Frontal cortex (tissue), 4 donors: Measurements from ENCODE around the gene TANC1. TPM values are rescaled to one million over a fixed set of nuclear protein-coding genes. Genes with fewer than 3 reads are reported as not detected.

Source experiments
- DNase-seq, 2 donors: peaks; one replicate each; pipeline ENCODE4 v3.0.0; 2012; ENCODE audit warnings: low spot score in 2 of 2
- FAIRE-seq: peaks from 2 replicates; lab custom pipeline; 2012; peaks lifted over from hg19 to GRCh38; lab: Jason Lieb, UNC
- total RNA-seq: library from RNA; depleted of rRNA; stranded (reverse); fragments of >200 nt; gene quantifications from one replicate; pipeline ENCODE4 v1.2.3, GENCODE V29; 2014
- donor health status: control.
- donor health status: control.
- donor health status: control.

Gene TANC1
- total RNA-seq, 1 donor from 2014 or later: 4.1 TPM

DNA sequence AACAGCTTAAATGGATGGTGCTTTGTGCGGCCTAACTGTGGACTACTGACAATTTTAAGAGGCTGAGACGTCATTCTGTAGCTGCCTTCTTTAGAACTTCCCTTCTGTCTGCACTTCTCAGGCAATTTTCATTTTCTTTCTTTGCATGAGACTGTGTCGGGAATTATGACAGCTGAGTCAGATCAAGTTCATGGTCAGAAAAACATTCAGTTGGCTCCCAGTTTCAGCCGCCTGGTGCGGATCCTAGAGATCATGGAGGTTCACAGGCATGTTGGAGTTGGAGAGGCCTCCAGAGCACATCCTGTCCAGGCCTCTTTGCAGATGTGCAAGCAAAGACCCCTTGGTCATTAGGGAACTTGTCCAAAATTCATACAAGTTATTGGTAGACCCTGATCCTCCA is 135.0 kb downstream of the TANC1 start:
- FAIRE-seq (no peak), DNase-seq (no peak)

GRCh38 chr2:159106109-159106508 is 137.7 kb downstream of the TANC1 start:
- no peak for FAIRE-seq
- no peak for DNase-seq

DNA sequence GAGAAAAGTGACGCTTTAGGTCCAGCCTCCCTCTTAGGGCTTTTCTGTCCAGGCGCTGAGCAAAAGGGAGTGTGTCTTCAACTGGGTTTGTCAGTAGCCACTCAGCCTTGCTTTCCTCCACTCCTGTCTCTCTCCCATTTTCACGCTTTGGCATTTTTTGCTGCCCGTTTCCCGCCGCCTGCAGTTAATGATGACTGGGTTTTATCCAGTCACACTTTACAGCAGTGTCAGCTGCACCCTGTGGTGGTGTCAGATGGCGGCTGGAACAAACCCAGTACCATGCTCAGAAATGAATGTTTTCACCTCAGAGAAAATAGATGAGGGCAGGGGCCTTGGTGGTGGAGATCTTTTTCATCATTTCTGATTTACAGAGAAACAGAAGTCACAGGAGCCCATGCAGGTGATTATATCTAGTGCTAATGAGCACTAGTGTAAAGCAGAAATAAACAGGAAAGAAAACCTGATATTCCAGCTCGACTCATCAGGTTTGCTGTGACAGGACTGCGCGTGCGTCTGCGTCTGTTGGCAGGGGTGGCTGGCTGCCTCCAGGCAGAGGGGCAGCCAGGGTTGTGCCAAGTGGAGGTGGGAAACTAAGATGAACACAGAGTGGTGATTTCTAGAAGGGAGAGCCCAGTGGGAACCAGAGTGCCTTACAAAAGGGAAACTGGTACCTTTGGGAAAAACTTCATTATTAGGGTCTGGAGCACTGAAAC is 139.9 kb downstream of the TANC1 start:
- DNase-seq (no peak), FAIRE-seq (no peak)

DNA sequence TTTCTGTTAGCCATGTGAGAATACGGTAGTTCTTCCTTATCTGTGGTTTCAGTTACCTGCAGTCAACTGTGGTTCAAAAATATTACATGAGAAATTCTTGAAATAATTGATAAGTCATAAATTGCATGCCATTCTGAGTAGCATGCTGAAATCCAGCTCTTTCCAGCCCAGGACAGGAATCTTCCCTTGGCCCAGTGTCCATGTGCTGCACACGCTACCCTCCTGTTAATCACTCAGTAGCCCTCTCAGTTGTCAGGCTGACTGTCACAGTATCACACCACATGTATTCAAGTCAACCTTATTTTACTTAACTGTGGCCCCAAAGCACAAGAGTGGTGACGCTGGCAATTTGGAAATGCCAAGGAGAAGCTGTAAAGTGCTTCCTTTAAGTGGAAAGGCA is 141.1 kb downstream of the TANC1 start:
- FAIRE-seq: no peak
- no peak for DNase-seq

- FAIRE-seq: no peak
- no peak for DNase-seq
Measured at GRCh38 chr2:159110784-159111183, 142.3 kb downstream of the TANC1 start.

GRCh38 chr2:159111346-159111927 is 143.0 kb downstream of the TANC1 start:
- DNase-seq (no peak), FAIRE-seq (no peak)

DNA sequence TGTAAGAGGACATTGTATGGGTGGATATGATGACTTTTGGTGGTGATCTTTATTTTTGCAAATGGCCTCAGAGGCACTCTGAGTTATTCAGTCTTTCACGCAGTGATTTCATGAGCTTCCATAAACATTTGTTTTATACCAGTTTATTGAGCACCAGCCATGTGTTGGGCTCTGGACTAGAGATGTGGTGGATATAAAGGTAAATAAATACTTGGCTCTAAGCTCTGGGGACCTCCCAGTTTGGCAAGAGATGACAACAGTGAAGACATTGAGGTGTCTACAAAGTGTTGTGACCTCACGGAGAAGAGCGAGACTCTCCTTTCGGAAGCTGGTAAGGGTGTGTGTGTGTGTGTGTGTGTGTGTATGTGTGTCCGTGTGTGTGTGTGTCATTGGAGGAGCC is 146.4 kb downstream of the TANC1 start:
- FAIRE-seq: no peak

DNA sequence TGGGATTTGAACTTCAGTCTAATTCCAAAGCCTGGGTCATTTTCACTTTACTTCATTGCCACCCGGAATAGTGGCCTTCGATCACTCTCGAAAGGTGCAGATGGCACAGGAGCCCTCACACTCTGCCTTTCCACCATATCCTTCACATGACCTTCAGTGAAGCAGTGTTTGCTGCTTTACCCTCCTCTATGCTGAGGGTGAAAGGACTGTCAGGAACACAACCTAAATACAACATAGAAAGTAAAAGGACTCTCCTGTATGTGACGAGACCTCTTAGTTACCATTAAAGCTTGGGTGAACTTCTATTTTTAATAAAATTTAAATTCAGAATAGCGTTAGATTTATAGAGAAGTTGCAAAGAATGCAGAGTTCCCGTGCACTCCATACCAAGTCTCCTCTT is 148.5 kb downstream of the TANC1 start:
- DNase-seq (no peak), FAIRE-seq (no peak)

More for the DNA sequence above, 146.4 kb downstream of the TANC1 start:
- no peak for DNase-seq

- no peak for FAIRE-seq
Measured at GRCh38 chr2:159117658-159118057, 149.2 kb downstream of the TANC1 start.

DNA sequence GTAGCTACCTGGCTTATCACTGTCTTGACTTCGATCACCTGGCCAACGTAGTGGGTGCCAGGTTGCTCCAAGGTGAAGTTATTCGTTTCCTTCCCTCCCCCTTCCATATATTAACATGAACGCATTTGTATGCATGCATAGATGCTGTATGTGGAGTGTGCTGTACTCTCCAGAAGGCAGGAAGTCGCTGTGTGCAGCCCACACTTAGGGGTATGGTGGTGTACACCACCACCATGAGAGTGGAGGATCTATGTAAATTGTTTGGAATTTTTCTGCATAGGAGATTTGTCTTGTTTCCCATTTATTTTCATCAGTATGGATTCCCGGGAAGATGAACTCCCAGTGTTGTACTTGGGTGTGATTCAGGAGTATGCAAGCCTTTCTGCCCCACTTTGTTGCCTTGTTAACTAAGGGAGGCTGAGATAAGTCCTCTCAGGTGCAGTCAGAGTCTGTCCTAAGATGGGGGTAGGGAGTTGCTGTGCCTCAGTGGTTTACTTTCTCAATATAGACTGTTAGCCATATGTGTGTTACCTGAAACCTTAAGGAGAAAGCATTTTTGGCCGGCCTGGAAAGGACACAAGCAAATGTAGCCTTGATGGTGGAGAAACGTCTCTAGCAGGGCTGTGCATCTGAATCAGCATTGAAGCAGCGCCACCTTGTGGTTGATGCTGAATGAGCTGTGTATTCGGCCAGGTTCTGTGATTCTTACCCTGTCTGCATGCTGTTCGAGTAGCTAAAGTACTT is 149.8 kb downstream of the TANC1 start:
- FAIRE-seq: no peak
- DNase-seq: peak; percentile 41 to 61

More at GRCh38 chr2:159117658-159118057, 149.2 kb downstream of the TANC1 start:
- no peak for DNase-seq

DNA sequence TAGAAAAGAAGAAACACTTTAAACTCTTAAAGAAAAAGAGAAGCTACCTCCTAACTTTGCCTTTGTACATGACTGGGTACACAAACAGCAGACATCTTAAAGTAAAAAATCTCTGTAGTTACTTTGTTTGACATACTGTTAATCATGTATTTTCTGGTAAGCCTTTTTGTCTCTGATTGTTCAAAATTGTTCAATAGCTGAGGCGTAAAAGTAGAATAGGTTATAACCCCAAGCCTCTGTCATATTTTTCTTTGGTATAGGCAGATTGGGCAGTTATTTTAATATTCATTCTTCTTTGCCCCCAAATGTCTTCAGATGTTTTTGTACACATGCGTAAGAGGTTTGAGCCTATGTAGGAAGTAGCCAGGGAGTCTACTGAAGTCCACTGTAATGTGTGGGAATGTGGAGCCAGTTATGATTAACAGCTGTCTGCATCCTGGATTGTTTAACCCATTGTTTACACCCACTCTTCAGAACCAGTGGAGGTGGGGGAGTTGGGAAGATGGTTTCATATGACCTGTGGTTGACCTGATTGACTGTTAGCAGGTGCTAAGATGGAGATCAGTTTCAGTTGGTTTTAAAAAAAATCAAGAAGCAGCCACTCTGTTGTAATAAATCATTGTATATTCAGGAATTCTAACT is 150.5 kb downstream of the TANC1 start:
- FAIRE-seq (no peak), DNase-seq (no peak)

GRCh38 chr2:159119652-159120257 is 151.3 kb downstream of the TANC1 start:
- no peak for DNase-seq
- FAIRE-seq: no peak

DNA sequence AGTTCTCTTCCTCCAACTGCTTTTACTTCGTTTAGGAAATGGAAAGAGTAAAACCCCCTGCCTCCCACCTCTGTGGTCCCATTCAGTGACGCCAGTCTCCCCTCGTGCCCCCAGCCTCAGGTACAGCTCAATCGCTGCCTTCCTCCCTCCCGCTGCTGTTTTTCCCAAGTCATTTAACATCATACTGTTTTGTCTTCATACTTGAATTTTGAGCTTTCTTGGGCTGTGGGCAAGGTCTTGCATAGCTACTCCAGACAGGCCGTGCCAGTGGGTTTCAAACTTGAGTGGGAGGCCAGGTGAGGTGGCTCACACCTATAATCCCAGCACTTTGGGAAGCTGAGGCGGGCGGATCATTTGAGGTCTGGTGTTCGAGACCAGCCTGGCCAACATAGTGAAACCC is 155.3 kb downstream of the TANC1 start:
- DNase-seq (no peak), FAIRE-seq (no peak)

DNA sequence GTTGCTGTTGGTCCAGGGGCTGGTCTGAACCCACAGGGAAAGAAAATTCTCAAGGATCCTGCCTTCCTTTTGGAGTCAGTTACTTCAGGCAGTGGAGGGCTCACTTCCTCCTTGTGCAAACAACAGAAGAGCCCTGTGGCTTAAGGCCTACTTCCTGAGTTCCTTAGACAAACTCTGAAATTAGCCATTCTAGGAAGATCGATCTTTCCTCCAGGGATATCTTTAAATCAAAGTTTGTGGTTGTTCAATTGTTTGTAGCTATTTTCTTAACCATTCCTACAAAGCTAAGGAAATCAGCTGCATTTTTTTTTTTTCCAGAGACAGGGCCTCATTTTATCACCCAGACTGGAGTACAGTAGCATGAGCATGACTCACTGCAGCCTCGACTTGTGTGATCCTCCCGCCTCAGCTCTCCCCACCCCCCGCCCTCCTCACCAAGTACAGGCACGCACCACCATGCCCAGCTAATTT is 156.0 kb downstream of the TANC1 start:
- FAIRE-seq (no peak), DNase-seq (no peak)

- DNase-seq (no peak), FAIRE-seq (no peak)
Measured at GRCh38 chr2:159124931-159125467, 156.6 kb downstream of the TANC1 start.

DNA sequence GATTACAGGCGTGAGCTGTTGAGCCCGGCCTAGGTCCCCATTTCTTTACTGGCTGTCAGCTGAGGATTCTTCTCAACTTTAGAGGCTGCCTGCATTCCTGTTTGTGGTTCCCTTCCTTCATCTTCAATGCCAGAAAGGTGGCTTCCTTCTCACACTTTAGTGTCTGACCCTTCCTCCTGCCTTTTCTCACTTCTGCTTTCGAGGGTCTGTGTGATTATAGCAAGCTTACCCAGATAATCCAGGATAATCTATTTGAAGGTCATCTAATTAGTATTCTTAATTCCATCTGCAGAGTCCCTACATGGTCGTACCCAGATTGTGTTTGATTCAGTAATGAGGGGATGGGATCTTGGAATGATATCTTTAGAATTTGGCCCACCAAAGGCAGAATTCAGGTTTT is 157.4 kb downstream of the TANC1 start:
- DNase-seq: no peak
- no peak for FAIRE-seq

DNA sequence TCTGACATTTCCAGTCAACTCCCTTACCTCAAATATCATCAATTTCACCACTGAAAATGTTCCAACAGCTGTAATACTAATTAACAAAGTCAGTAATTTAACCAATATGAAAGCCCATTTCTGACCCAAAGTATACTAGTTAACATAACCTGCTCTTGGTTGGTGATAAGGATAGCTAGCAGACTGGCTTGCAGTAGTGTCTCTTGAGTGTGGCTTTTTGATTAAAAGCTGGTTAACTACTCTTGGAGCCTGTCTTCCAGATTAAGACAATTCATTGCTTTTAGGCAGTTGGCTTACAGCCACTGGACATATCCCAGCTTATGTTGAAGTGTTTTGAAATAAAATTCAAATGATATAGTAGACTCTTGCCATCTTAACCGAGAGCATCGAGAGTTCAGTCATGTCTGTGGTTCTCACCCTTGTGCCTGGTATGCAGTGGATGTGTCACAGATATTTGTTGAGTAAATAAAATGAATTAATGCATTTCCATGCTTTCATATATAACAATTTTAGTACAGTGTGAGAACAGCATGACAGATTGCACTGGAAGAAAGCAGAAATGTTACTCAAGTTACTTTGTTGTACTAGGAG is 158.1 kb downstream of the TANC1 start:
- FAIRE-seq: no peak
- DNase-seq: no peak

GRCh38 chr2:159128191-159128590 is 159.8 kb downstream of the TANC1 start:
- no peak for FAIRE-seq
- no peak for DNase-seq

GRCh38 chr2:159129269-159129668 is 160.8 kb downstream of the TANC1 start:
- FAIRE-seq (no peak), DNase-seq (no peak)
